Upper lobe of left lung (tissue), 4 donors: Measurements from ENCODE around the gene TSHZ2.

Experiments
- POLR2A ChIP-seq, 4 donors: fragments of 450-650 bp; IDR thresholded peaks; one replicate each; pipeline ENCODE4 v1.5.1; 2016 to 2017; ENCODE audit warnings: antibody characterized with exemption in 4 of 4, mild to moderate bottlenecking in 2 of 4
- TF ChIP-seq, protein P1 (sequence below), 6 experiments: fragments of 450-650 bp in 4 of 6; fragments of 200-600 bp in 2 of 6; sonication (generic) in 2 of 6; IDR thresholded peaks; one replicate each; pipeline ENCODE4 v1.5.1; 2016 to 2019; ENCODE audit warnings: antibody characterized with exemption in 6 of 6

DNA sequence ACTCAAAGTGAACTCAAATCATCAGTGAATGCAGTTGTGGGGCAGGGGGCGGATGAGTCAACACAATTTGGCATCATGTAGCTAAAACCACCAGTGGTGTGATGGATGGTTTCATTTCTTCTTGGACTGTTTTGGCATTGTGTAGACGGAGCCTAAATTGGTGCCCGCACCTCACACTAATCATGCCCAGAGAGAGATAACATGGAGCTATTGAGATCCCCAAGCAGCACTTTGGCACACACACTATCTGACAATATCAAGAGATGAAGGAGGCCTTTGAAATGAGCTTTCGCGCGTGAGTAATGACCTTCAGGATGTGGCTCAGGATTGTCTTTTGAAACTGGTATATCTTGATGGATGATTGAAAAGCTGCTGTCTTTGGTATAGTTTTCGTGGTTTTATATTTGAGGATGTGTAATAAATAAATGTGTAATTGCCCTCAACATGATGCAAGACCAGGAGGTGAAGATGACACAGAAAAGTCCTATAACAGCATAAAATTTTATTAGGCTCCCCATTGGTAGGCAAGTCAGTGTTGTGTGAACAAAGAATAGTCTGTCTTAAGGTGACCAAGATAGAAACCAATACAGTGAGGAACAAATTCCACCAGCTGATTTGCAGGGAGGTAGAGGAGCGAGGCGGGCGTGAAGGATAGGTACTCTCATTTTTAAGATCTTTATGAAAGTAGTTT lies 174.2 kb downstream of the TSHZ2 start:
- TF ChIP-seq, protein P1, sequence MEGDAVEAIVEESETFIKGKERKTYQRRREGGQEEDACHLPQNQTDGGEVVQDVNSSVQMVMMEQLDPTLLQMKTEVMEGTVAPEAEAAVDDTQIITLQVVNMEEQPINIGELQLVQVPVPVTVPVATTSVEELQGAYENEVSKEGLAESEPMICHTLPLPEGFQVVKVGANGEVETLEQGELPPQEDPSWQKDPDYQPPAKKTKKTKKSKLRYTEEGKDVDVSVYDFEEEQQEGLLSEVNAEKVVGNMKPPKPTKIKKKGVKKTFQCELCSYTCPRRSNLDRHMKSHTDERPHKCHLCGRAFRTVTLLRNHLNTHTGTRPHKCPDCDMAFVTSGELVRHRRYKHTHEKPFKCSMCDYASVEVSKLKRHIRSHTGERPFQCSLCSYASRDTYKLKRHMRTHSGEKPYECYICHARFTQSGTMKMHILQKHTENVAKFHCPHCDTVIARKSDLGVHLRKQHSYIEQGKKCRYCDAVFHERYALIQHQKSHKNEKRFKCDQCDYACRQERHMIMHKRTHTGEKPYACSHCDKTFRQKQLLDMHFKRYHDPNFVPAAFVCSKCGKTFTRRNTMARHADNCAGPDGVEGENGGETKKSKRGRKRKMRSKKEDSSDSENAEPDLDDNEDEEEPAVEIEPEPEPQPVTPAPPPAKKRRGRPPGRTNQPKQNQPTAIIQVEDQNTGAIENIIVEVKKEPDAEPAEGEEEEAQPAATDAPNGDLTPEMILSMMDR (IDR thresholded peaks at IDR 0.05), result no peak
- no peak for TF ChIP-seq POLR2A (IDR thresholded peaks at IDR 0.05)
